Measurements from ENCODE around the gene ZNF580. TPM values are rescaled to one million over a fixed set of nuclear protein-coding genes. Genes with fewer than 3 reads are reported as not detected.

ZNF580 gene
- total and polyA plus RNA-seq, 12 donors = 16.5 to 29.9 (median 21.1) TPM

DNA sequence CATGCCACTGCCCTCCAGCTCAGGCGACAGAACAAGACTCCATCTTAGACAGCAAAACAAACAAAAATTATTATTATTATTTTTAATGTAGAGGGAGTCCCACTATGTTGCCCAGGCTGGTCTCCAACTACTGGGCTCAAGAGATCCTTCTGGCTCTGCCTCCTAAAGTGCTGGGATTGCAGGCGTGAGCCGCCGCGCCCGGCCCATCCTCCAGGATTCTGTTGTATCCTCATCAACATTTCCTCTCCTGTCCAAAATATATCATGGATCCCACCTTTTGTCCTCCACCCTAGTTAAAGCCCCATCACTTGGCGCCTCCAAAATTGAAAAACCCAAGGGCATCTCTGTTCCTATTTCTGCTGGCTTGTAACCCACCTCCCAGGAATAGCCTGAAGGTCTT is 17.7 kb upstream of the ZNF580 start:
- Histone ChIP-seq H3K27ac (peak overlapping the region; percentile 0 to 95 (median 91)), H3K9me3 (no peaks in the 10 kb centered on the region), H3K27me3 (no peaks in the 10 kb centered on the region), H3K36me3 (peaks cover 0 to 21% (median 7%) of the 10 kb centered on the region in 9 donors), H3K4me3 (no peak overlapping the region), H3K4me1 (peaks cover 5 to 52% (median 15%) of the 10 kb centered on the region in 9 donors)
- DNase-seq = no peak
- 96 to 98% methylated on average over 7 of the region's 7 CpGs for WGBS, 2 donors
- TF ChIP-seq, protein P1, sequence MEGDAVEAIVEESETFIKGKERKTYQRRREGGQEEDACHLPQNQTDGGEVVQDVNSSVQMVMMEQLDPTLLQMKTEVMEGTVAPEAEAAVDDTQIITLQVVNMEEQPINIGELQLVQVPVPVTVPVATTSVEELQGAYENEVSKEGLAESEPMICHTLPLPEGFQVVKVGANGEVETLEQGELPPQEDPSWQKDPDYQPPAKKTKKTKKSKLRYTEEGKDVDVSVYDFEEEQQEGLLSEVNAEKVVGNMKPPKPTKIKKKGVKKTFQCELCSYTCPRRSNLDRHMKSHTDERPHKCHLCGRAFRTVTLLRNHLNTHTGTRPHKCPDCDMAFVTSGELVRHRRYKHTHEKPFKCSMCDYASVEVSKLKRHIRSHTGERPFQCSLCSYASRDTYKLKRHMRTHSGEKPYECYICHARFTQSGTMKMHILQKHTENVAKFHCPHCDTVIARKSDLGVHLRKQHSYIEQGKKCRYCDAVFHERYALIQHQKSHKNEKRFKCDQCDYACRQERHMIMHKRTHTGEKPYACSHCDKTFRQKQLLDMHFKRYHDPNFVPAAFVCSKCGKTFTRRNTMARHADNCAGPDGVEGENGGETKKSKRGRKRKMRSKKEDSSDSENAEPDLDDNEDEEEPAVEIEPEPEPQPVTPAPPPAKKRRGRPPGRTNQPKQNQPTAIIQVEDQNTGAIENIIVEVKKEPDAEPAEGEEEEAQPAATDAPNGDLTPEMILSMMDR (IDR thresholded peaks at IDR 0.05) = no peak
- intact Hi-C loops (cut with DNase I) = no loop called here
- no peak for ATAC-seq

DNA sequence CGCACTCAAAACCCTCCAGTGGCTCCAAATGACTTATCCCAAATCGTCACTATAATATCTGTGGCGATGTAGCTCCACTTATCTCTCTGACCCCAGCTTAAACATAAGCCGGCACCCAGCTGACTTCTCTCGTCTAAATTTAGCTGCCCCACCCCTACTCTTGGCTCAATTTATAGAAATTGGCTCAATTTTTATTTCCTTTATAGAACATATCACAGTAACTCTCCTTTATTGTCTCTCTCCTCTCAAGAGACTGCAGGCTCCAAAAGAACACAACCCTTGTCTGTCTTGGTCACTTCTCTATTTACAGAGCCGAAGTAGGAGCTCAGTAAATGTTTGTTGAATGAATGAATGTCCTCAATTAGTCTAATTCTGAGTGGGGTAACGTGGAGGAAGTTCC is 17.2 kb upstream of the ZNF580 start:
- TF ChIP-seq, protein P1 (IDR thresholded peaks at IDR 0.05) = no peak
- intact Hi-C loops (cut with DNase I) = no loop called here

DNA sequence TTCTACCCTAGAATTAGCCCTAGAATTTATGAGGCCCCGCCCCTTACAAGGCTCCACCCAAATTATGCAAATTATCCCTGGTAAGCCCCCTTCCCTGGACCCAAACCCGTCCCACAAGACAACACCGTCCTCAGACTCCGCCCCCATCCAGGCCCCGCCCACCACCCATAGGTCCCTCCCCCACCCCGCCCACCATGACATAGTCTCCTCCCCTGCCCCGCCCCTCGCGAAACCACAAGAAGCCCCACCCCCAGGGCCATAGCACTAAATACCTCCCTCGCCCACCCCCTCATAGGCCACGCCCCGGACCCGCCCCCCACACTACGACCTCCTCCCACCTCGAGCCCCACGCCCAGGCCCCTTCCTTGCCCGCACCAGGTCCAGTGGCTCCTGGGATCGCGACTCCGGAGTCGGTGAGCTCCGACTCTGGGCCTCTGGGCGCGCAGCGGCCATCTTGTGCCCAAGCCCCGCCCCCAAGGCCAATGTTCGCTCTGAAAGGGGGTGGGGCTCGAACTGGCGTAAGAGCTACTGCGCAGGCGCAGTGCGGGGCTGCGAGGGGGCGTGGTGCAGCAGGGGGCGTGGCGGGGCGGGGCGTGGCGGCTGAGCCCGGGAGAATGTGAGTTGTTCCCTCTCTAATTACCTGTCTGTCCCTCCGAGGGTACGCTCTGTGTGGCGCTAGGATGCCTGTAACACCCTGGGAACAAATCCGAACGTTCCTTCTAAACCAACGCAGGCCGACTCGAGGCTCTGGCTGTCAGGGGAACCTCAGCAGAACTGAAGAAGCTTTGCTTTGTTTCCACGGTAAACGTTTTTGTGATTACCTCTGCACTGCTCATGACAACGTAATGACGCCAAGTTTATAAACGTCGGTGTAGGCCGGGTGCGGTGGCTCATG is 16.4 kb upstream of the ZNF580 start, which contains the start of gene ZNF784:
ZNF784 (minus strand) TSS at position 458 of the 895 bp plus-strand sequence; CDS start at position 453, 5 bp downstream.
- H3K4me1 ChIP-seq = peaks cover 5 to 44% (median 15%) of the 10 kb centered on the region in 9 donors
- TF ChIP-seq, protein P1 (IDR thresholded peaks at IDR 0.05) = no peak
- H3K27me3 ChIP-seq = no peaks in the 10 kb centered on the region
- H3K9me3 ChIP-seq = no peaks in the 10 kb centered on the region
- WGBS, 2 donors = 1% methylated on average over 51 to 56 of the region's 56 CpGs
- peak within 1 kb of the TSS; percentile 85 to 97 (median 92) for H3K27ac ChIP-seq
- H3K4me3 ChIP-seq = peak within 1 kb of the TSS; percentile 32 to 63 (median 58)
- ATAC-seq (peak; percentile 92 to 97 (median 95)), DNase-seq (peak; percentile 93 to 95)
- peaks cover 0 to 19% (median 7%) of the 10 kb centered on the region in 9 donors for H3K36me3 ChIP-seq
- intact Hi-C loops (cut with DNase I) = loop anchor here in 4 of 10 donors (1.0 to 5.0 kb wide), 5 partner anchors 18 to 112 kb away; partner anchors contain the start of gene FIZ1 (in 1 of the 4)

More for the DNA sequence above, 17.2 kb upstream of the ZNF580 start:
- WGBS, 2 donors = 32 to 36% methylated on average over 7 of the region's 7 CpGs
- no peak for ATAC-seq
- no peak for DNase-seq
- H3K27ac ChIP-seq = peak overlapping the region; percentile 0 to 95 (median 91)
- no peaks in the 10 kb centered on the region for H3K27me3 ChIP-seq
- H3K4me3 ChIP-seq = peak overlapping the region in 8 of 10 donors; percentile 2 to 63 (median 59)
- H3K4me1 ChIP-seq = peaks cover 5 to 52% (median 15%) of the 10 kb centered on the region in 9 donors
- H3K9me3 ChIP-seq = no peaks in the 10 kb centered on the region
- peaks cover 0 to 19% (median 7%) of the 10 kb centered on the region in 9 donors for H3K36me3 ChIP-seq

DNA sequence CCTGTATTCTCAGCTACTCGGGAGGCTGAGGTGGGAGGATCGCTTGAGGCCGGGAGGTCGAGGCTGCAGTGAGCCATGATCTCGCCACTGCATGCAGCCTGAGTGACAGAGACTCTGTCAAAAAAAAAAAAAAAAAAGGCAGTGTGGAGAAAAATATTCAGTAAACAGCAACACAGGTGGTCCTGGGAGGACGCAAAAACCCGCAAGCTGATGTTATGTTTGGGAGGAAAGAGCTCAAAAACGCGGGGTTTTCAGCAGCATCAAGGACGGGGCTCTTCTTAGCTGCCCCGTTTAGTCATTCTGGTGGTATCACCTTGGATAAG is 15.8 kb upstream of the ZNF580 start:
- DNase-seq (no peak), ATAC-seq (no peak)
- Histone ChIP-seq H3K4me1 (peaks cover 5 to 38% (median 15%) of the 10 kb centered on the region in 9 donors), H3K27ac (peak overlapping the region in 7 of 10 donors; percentile 85 to 97 (median 94)), H3K36me3 (peaks cover 0 to 19% (median 7%) of the 10 kb centered on the region in 9 donors), H3K4me3 (peak overlapping the region; percentile 32 to 63 (median 58)), H3K9me3 (no peaks in the 10 kb centered on the region), H3K27me3 (no peaks in the 10 kb centered on the region)
- WGBS, 2 donors = 55 to 56% methylated on average over 11 of the region's 11 CpGs
- intact Hi-C loops (cut with DNase I) = loop anchor here in 4 of 10 donors (2.0 to 5.0 kb wide), 4 partner anchors 18 to 113 kb away; no protein-coding TSS in a partner anchor
- TF ChIP-seq, protein P1 (IDR thresholded peaks at IDR 0.05) = no peak

All from heart right ventricle (tissue), 16 donors.